Retina (tissue), 1 donor: ENCODE data around the gene TAL1.
"Not testable (repeated sequence)": the region's sequence is repeated elsewhere in the genome, so short reads cannot be mapped to it uniquely, and the experiment has no call there.

Experiments used
- DNase-seq: peaks from one replicate; pipeline ENCODE4 v3.0.0-alpha.2; 2016

The TAL1 gene

DNA sequence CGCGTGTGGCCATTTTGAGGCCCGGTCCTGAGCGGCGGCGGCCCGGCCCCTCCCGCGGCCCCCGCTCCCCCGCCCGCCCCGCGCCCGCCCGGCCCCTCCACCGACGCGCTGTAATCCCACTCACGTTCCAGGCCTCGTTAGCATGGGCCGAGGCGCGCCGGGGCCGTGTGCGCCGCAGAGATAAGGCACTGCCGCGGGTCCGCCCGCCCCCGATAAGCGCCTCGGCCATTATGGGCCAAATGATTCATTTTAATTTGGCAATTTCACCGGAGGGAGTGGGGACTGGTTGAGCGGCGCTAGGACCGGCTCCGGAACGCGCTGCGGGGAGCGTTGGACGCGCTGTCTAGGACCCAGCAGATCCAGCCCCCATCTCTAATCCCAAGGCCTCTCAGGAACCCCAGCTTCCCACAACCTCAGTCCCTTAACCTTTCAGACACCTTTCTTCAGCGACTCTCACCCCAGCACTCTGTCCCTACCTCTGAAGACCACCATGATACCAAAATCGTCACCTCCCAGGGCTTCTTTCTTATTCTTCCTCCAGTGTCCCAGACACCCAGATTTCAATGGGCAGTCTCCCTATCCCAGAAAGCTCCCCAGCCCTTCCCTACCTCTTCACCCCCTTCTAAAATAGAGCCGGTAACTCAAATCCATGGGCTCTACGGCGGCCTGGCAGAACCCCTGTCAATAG lies at the start of gene TAL1:
Gene TAL1 (minus strand): TSS at position 39 of the 688 bp plus-strand sequence. CDS start 6,337 bp downstream, outside the sequence.
- DNase-seq, result peak; percentile 66

DNA sequence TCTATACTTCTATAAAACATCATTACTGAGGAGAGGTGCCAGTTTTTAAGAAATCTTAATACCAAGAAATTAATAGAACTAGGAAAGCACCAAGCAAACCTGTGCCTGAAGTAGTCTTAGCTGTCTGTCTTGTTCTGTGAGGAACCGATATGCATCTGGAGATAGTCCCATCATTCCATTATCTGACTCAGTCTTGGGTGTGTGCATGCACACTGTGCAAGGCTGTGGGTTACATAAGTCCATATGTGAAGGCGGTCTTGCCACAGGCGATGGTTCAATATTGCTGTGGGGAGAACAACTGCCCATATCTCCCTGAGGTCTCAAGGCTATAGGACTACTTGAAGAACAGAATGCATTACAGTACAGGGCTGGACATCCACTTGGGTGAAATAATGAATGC lies 48.1 kb upstream of the TAL1 start:
- no peak for DNase-seq

DNA sequence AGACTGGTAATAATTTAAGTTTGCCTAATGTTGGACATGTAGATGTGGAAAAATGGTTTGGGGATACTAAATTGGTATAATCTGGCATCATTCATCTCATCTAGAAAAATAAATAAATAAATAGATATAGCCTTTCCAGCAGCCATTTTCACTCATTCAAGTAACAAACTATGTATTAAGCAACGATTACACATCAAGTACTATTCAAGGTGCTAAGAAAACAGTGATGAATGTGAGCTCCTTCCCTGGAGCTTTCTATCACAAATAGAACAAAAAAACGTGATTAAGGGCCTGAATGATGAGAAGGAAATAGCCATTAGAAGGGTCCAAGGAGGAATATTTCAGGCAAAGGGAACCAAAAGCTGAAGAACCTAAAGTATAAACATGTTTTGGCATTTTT lies 44.8 kb upstream of the TAL1 start:
- DNase-seq, result no peak

DNA sequence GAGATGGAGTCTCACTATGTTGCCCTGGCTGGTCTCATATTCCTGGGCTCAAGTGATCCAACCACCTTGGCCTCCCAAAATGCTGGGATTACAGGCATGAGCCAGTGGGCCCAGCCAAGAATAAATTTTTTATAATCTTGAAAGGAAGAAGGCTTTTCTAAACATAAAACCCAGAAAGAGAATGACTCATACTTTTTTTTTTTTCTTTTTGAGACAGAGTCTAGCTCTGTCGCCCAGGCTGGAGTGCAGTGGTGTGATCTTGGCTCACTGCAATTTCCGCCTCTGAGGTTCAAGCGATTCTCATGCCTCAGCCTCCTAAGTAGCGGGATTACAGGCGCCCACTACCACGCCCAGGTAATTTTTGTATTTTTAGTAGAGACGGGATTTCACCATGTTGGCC lies 43.8 kb upstream of the TAL1 start:
- not testable (repeated sequence) for DNase-seq

DNA sequence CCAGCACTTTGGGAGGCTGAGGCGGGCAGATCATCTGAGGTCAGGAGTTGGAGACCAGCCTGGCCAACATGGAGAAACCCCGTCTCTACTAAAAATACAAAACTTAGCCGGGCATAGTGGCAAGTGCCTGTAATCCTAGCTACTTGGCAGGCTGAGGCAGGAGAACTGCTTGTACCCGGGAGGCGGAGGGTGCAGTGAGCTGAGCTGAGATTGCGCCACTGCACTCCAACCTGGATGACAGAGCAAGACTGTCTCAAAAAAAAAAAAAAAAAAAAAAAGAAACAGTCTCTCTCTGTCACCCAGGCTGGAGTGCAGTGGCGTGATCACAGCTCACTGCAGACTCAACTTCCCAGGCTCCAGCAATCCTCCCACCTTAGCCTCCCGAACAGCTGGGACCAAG lies 33.5 kb upstream of the TAL1 start:
- DNase-seq, result not testable (repeated sequence)

DNA sequence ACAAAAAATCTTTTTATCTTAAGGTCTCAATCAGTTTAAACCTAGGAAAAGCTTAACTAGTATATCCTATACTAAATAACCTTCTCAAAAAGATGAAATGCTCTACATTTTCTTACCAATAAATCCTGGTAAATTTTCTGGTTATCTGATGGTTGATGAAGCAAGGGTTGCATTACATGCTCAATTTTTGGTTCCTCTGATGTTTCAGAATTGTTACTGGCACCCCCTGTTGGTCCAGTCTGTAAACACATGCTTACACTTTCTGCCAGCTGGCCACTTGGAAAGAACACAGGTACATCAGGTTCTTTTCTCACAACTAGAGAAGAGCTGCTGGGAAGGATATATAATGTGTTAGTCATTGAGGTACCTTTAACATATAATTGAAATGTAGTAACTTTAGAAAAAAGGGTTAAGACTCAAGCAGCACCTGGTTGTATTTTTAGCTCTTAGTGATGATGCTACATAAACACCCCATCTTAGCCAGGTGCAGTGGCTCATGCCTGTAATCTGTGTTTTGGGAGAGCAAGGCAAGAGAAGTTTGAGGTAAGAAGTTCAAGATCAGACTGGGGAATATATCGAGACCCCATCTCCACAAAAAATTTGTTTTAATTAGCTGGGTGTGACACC lies 30.9 kb upstream of the TAL1 start:
- peak; percentile 10 for DNase-seq

DNA sequence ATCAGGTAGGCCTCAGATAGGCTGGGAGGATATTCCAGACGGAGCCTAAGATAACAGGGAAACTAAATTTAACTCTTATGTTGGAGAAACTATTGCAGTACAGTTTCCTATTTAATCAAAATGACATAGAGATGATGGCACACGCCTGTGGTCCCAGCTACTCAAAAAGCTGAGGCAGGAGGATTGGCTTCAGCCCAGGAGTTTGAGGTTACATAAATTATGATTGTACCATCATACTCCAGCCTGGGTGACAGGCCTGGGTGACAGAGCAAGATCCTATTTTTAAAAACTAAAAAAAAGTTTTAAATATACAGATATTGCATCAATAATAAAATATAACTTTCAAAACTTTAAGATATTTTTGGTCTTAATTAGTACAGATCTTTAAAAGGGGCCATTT lies 25.2 kb upstream of the TAL1 start:
- DNase-seq, result no peak

DNA sequence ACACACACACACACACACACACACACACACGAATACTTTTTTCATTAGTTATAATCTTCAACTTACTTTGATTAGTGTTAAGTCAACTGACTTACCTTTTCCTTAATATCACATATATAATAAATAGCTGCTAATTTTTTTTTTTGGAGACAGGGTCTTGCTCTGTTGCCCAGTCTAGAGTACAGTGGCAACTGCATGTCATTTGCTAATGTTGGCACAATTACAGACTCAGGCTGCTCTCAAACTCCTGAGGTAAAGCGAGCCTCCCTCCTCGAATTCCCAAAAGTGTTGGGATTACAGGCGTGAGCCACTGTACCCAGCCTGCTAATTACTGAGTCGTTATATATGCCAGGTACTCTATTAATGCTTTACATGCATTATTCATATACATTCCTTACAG lies 20.8 kb upstream of the TAL1 start:
- DNase-seq, result no peak

DNA sequence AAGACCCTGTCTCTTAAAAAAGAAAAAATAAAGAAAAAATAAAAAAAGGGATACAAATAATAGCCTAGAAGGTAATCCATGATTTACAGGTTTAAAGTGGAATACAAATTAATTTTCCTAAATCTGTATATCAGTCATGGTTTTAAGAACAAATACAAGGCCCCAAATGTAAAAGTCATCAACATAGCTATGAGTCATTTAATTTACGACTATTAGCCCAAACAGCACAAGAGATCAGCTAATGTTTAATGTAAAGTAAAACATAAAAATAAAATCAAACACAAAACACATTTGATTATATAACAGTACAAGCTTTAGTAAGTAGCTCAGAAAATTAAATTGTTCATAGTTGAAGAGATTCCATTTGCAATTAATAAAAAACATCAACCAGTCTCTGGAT lies 20.3 kb upstream of the TAL1 start:
- no peak for DNase-seq

DNA sequence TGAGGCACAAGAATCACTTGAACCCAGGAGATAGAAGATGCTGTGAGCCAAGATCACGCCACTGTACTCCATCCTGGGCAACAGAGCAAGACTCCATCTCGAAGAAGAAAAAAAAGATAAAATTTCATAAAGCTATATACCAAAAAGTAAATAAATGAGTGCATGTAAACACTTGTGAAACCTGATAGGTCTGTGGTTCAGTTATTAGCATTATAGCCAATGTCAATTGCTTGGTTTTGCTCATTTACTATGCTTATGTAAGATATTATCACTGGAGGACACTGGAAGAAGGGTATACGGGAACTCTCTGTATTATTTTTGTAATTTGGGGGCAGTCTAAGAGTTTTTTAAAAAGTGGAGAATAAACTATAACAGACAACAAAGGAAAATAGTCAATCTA lies 17.7 kb upstream of the TAL1 start:
- DNase-seq, result no peak

DNA sequence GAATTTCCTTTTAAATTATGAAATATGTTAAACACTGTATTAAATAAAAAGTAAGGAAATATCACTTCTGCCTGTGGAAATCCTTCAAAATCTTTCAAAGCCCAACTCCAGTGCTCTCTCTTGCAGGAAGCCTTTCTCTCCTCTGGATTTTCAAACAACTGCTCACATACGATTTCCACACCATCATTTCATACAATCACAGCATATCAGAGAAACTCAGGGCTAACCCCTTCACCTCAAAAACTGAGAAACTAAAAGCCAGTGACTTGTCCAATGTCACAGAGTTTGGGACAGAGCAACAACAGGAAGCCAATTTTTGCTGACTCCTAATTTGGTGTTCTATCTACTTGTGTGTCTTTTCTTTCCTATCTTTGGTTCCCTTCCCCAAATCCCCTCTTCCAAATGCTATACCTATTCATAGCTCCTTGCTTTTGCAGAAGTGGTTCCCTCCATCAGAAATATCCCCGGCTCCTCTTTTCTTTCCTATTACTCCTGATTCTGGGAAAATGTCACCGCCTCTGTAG lies 12.4 kb upstream of the TAL1 start:
- no peak for DNase-seq

DNA sequence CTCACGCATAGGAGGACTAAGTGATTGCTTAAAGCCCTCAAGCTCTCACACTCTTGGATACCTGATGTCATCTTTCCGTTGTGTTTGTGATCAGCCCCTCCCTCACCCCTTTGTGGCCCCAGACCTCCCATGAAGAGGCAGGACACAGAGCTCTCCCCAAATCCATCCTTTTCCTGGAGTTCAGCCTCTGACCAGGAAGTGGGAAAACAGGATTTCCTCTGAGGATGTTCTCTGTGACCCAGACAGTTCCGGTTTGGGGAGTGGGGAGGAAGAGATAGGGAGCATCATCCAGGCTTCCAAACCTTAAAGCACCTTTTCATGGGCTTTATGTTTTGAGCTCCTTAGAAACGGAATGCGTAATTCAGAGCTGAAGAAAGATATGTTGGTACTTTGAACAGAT lies 11.9 kb upstream of the TAL1 start:
- no peak for DNase-seq

DNA sequence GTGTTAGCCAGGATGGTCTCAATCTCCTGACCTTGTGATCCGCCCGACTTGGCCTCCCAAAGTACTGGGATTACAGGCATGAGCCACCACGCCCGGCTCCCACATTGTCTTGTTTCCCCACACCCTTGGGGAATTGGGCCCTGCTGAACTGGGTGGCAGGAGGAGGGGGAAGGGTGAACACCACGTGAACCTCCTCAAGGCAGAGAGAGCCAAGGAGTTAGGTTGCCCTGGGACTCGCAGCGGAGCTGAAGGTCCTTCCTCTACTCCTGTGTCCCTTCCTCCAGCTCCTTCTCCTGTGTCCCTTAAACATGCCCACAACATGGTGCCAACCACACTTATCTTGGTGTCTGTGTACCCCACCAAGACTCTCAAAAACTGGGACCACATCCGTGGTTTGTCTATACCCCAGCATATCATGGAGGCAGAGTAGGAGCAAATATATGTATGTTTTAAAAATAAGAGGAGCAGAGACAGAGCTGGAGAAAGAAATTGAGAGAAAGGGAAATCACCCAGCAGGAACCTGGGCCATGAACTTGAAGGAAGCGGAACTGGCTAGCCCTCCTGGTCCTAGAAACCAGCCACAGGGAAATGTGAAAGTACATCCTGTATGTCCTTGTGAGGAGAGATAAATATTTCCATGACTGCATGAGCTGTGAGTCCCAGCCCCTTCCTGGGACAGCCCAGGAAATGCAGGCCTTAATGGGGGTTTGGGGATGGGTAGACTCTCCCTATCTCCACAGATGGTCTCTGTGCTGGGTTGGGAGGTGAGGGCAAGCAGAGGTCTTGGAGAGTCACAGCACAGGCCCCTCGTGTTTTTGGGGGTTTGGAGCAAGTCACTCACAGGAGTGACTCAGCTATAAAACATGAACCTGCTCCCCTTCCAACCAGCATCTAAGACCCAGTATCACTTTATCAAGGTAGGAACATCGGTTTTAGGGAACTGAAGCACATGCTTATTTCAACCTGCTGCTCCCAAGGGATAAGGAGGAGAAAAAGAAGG lies 9.4 kb upstream of the TAL1 start:
- DNase-seq, result no peak

DNA sequence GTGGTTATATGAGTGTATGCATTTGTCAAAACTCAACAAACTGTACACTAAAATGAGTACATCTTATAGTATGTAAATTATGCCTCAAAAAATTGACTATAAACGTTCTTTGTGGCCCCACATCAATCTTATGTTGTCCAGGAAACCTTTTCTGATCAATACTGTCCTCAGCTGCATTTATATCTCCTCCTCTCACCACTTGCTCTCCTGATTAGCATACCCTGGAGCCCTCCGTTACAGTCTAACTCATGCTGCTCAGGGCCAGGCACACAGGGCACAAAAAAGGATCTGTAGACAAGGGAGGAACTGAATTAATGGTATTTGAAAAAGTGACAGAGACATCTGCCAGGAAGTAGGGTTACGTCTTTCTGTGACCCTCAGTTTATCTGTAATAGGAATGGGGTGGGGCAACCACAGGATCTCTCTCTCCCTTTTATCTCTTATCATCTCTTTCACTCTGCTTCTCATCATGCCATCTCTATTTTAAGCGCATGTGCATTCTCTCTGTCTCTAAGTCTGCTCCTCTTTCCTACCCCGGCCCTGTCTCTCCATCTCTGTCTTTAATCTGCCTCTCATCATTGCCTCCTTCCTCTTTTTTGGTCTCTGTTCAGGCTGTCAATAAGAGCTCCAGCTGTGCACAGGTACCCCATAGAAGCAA lies 7.0 kb upstream of the TAL1 start:
- no peak for DNase-seq

DNA sequence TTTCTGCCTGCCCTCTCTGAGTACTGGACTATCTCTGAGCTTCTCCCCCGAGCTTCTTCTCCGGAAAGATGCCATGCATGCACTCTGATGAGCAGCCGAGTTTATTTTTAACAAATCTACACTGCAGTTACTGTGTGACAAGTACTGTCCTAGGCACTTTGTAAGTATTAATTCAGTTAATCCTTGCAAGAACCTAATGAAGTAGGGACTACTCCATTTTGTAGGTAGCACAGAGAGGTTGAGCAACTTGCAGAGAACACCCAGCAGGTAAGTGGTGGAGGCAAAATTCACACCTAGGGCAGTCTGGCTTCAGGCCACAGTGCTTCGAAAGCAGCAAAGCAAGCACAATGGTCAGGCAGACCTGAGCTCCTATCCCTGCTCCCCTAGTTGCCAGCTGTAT lies 3.8 kb upstream of the TAL1 start:
- DNase-seq, result no peak

DNA sequence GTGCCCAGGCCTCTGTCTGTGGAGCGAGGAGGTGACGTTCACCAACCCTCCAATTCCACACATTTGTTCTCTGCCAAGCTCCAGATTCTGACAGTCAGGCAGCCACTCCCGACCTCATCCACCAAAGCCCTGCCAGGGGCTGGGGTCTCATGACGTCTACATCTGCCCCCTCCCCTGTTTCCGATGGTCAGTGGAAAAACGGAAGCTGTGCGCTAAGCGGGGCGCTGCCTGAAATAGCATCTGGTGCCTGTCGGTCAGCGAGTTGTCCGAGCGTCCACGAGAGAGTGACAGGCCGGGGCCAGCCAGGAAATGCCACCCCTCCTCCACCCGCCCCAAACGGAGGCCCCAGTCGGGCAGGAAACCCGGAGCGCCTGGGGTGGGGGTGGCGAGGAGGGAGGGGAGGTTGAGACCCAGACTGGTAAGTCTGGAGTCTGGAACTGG lies 3.2 kb upstream of the TAL1 start:
- peak; percentile 26 for DNase-seq

DNA sequence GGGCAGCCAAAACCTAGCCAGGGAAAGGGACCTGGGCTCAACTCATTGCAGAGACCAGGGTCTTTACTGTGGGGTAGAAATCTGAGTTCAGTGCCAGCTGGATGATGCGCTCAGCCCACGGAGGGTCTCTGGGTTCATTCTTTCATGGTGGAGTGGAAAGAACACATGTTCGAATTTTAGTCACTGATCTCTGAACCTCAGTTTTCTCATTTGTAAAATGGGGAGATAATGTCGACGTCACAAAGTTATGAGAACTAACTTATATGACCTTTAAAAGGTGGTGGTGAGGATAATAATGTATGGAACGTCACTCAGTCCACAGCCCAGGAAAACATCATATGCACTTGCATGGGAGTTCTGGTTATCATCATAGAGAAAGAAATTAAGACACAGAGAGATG lies 1.2 kb upstream of the TAL1 start:
- DNase-seq, result no peak

DNA sequence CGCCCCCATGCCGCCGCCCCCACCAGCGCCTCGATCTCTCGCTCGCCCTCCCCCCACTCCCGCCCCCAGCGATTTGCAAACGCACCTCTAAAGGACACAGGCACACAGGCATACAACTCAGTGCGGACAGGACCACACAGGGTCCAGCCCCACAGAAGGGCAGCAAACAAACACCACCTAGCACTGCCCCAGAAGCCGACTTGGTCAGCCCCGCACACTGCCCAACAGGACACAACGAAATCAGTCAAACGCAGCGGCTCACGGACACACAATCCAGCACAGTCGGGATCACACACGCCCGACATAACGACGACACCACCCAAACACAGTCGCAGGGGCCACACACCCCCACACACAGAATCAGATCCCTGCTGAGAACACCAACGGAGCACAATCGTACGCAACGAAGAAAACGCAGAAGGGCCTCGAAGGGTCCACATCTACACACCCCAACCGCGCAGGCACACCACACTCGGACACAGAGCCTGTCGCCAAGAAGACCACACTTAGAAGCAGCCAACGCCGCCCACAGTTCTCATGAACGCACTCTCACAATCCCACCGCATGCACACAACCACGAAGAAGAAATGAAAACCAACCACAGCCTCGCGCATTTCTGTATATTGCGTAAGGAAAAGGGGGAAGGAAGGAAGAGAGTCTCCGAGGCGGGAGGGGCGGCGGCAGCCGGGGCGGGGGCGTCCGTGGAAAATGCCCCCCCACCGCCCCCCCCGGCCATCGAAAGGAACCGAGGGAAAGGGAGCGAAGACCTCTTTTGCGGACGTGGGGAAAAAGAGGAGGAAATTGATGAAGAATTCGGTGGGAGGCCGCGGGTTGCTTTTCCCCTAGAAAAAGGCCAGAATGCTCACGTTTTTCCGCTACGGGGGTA lies 481 bp downstream of the TAL1 start:
- peak; percentile 91 for DNase-seq

DNA sequence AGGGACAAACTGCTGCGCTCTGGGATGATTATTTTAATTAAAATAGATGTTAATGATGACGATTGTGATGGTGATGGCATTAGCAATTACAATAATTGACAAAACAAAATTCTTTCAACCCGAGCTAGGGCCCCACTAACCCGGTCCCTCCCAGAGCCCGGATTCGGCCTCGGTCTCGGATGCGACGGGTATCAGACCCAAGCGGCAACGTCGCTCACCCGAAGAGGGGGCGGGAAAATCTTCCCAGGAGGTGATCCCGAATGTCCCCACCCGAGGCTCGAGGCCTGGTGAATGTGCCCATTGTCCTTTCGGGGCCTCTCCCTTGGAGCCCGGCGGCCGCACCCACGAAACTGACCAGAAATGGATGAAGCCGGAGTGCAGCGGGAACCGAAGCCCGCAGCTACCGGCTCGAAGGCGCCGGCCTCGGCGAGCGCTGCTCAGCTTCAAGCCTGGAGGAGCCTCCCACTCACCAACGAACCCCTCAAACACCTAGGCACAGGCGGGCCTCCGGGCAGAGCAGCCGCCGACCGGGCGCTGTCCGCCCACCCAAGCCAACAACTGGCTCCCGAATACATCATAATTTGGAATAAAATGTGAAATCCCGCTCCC lies 1.2 kb downstream of the TAL1 start:
- peak; percentile 87 for DNase-seq

DNA sequence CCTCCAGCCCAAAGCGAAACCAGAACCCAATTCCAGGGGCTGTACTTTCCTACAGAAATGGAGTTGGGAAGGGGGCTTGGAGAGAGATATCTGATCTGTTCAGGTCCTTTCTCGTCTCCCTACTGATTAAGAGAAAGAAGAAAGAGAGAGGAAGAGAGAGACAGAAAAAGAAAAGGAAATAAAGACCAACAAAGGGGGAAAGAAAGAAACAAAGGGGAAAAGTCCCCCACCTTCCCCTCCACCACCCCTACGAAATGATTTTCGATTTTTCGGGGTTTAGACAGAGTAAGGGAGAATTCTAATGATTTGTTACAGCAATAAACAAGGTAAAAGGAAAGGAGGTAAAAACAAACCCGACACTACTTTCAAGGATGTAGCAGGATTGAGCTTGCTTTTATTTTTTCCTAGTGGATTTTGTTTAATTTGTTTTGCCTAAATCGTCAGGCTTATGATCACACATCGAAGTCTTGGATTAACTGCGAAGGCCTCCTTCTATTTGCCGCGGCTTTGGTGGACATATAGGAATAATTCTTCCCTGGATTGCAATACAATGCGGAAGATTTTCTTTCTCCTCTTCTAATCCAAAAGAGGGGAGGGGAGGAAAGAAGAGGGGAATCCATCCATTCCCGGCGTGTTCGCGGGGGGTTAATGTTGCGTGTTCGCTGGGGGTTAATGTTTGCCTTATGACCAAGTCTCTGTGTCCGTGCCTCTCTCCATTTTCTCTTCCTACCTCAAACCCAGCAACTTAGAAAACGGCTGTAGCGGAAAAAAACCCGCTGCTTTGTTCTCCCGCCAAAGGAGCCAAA lies 1.9 kb downstream of the TAL1 start:
- peak; percentile 81 for DNase-seq
